Right ventricle myocardium superior (tissue), 1 donor: ENCODE measurements around the gene ADIPOR2. TPM values are rescaled to one million over a fixed set of nuclear protein-coding genes. Genes with fewer than 3 reads are reported as not detected.
"Not testable (repeated sequence)": the region's sequence is repeated elsewhere in the genome, so short reads cannot be mapped to it uniquely, and the experiment has no call there.

Source experiments
- ATAC-seq: fragments of 200-7000 bp; cut with Tn5 transposase; one replicate; pipeline ENCODE4 v1.9.1; 2020; ENCODE audit warnings: mild to moderate bottlenecking; ENCODE audit not compliant: poor library complexity
- DNase-seq: peaks from one replicate; pipeline ENCODE4 v3.0.0-alpha.2; 2020
- intact Hi-C: fragments of 100-400 bp; cut with DNase I; formaldehyde crosslinking; loops from one replicate; pipeline ENCODE4 v1.11.2; 2022
- total RNA-seq: library from RNA; stranded (reverse); fragmentation: NEBNext Ultra II Directional; extraction: Animal tissue kit (Norgen Biotek cat#: 25700); gene quantifications from one replicate; pipeline ENCODE4 v1.2.1, GENCODE V29; 2021
- donor health status: DM: no; HTN: yes; CAD: no; lungs with severe emphysema.

The ADIPOR2 gene
- total RNA-seq, 1 donor from 2014 or later = 30.8 TPM

DNA sequence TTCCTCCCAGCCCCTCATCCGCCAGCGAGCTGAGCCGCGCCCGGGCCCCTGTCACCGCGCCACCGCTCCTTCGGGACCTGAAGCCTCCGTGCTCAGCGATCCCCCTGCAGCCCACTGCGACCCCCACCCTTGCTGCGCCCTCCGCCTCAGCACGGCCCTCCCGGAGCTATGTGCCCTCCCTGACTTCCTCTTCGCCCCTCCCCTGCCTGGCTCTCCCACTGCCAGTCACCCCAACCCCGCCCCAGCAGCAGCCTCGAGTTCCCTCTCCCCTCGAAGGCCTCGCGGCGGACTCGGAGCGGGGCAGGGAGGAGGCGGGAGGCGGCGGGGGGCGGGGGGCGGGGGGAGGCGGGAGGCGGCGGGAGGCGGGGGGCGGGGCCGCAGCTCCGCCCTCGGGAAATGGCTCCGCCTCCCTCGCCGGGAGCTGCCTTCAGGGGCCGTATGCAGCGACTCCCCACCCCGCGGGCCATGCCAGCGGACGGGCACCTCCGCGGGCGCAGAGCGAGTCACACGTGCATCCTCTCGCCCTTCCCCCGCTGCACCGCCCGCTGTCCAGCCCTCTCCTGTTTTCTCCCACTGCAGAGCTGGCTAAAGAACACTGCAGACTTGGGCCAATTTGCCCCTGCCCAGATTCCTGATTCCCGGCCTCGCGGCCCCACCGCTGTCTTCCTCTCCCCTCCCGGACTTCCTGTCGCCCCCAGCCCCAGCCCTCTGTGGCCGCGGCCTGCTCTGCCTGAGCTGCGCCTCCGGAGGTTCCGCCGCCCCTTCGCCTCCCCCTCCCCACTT lies 29.1 kb upstream of the ADIPOR2 start:
- intact Hi-C loops = no loop called here
- DNase-seq = peak; percentile 95
- ATAC-seq = peak; percentile 86

DNA sequence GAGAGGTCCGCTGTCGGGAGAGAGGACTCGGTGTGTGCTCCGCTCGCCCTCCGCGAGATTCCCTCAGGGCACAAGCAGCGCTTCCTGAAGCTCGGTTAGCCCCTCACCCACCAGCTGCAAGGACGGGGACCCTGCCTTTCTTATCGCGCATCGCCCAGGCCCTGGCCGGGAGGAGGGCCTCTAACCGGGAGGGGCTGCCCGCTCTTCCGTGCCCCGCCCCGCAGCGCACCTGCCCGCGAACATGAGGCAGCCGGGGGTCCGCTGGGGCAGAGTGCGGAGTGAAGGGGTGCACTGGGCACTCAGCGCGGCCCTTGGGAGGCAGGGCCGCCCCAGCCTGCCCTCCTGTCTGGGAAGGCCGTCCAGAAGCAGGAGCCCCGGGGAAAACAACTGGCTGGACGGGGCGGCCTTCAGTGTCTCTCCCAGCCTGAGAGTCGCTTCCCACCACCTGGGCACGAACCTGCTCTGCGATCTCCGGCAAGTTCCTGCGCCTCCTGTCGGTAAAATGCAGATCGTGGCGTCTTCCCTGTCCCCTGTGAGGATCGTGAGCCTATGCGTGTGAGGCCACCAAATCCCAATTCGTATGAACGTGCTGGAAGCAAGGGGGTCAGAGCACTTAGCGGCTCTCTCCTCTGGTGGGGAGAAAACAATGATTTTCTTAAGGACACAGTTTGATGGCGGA lies 28.0 kb upstream of the ADIPOR2 start:
- intact Hi-C loops = no loop called here
- DNase-seq (no peak), ATAC-seq (no peak)

DNA sequence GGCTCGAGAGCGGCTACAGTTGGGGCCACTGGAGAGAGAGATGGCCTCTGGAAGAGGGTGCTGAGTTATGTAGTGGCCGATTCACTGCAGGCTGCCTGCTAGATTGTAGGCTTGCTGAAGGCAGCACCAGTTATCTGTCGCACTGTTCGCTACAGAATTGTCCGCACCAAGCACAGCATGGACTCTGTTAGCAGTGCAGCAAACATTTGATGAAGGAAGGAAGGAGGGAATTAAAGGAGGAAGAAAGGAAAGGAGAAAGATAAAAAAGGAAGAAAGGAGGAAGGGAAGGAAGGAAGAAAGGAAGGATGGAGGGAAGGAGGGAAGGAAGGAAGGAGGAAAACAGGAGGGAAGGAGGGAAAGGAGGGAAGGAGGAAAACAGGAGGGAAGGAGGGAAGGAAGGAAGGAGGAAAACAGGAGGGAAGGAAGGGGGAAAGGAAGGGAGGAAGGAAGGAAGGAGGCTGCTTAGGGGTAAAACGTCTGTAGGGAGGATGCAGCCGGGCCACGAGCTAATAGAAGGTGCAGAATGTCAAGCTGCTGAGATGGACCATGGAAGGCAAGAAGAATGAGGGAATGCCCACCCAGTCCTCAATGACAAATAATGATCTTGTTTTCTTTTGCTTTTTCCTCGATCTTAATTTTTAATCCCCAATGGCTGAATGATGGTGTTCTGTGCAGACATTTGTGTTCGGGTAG lies 27.3 kb upstream of the ADIPOR2 start:
- intact Hi-C loops = no loop called here
- ATAC-seq (no peak), DNase-seq (no peak)

GRCh38 chr12:1665366-1665765 lies 25.5 kb upstream of the ADIPOR2 start:
- ATAC-seq = no peak
- intact Hi-C loops = no loop called here

GRCh38 chr12:1666215-1666614 lies 24.7 kb upstream of the ADIPOR2 start:
- DNase-seq = no peak
- intact Hi-C loops = no loop called here

More at GRCh38 chr12:1665366-1665765, 25.5 kb upstream of the ADIPOR2 start:
- no peak for DNase-seq

GRCh38 chr12:1666685-1667162 lies 24.1 kb upstream of the ADIPOR2 start:
- ATAC-seq = no peak
- intact Hi-C loops = no loop called here
- DNase-seq = no peak

More at GRCh38 chr12:1666215-1666614, 24.7 kb upstream of the ADIPOR2 start:
- ATAC-seq = no peak

GRCh38 chr12:1668833-1669543 lies 21.9 kb upstream of the ADIPOR2 start:
- DNase-seq (peak; percentile 78), ATAC-seq (peak; percentile 95)
- intact Hi-C loops = no loop called here

DNA sequence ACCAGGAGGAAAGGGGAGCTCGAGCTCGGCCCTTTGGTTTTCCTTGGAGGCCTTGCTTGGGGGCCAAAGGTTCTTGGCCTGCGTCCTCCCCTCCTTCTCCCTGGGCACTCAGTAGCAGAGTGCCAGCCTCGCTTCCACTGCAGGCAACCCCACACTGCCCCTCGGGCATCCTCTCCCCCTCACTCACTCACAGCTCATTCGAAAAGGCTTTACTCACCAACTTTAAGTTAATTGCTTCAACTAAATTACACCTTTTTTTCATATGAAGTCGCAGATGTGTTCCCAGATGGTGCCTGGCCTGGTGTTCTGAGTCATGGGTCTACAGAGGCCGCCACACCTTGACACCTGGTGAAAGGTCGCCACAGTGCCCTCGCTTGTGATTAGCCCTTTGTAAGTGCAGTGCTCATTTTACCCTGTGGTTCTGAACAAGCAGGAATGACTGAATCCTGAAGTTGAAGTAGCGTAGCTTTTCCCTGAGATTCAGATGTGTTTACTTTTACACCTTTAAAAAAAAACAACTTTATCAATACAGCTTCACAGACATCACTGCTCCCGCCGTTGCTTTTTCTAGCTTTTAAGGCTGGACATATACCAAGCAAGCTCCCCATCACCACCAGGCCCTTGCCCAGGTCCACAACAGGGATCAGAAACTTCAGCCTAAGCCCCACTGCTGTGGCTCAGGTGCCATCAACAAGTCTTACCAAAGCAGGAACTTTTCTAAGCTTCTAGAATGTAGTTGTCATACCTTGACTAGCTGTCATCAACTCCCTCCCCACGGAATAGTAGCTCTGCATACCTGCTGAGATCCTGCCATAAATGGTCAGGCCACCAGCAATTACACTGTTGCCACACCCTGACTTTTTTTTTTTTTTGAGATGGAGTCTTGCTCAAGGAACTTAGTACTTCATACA lies 20.3 kb upstream of the ADIPOR2 start:
- DNase-seq = no peak
- intact Hi-C loops = no loop called here
- ATAC-seq = peak; percentile 10

DNA sequence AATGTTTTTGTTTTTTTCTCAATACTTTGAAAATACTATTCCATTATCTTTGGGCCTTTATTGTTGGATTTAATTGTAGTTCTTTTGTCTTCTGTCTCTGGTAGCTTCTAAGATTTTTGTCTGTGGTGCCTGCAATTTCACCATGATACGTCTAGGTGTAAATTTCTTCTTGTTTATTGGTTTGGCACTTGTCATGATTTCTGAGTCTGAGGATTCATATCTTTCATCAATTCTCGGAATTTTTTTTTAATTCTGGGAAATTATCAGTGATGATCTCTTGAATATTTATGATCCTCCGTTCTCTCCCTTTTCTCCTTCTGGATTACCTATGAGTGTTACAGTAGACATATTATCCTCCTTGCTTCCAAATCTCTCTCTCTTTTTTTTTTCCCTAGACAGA lies 14.8 kb upstream of the ADIPOR2 start:
- ATAC-seq (no peak), DNase-seq (no peak)
- intact Hi-C loops = no loop called here

DNA sequence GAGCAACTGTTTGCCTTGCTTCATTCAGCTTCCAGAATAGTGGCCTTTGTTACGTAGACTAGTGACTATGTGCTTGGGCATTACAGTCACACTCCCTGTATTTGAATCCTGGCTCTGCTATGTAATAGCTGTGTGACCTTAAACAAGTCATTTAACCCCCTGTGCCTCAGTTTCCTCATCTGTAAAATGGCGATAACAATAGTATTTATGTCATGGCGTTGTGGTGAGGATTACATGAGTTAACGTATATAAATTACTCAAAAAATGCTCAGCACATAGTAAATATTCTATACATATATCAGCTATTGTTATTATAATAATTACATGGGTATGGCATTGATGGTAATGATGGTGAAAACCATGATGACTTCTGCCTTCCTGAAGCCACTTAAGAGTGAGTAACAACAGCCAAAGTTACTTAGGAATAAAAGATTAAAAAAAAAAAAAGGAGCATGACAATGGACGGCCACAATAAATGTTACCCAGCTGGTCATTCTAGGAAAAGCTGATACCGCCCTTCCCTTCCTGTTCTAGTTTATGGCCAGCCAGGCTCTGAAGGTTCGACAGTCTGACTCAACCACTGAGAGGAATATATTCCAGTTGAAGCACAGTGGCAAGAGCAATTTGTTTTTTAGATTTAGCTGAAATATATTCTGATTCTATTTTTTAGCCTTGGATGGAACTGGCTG lies 9.9 kb upstream of the ADIPOR2 start:
- DNase-seq (no peak), ATAC-seq (peak; percentile 58)
- intact Hi-C loops = no loop called here

DNA sequence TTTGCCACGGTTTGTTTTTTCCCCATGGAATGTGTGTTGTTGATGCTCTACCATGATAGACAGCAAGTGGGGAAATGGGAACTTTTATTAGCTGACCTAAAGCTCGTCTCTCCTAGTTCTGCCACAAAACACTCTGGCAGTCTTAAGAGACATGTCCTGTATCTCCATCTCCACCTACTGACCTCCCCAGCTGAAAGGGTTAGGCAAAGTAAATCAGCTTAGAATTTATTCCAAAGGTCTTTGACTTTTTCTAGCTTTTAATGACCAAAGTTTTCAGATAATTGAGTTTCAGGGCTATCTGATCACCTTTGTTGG lies 9.4 kb upstream of the ADIPOR2 start:
- no peak for DNase-seq
- intact Hi-C loops = no loop called here
- ATAC-seq = peak; percentile 10

DNA sequence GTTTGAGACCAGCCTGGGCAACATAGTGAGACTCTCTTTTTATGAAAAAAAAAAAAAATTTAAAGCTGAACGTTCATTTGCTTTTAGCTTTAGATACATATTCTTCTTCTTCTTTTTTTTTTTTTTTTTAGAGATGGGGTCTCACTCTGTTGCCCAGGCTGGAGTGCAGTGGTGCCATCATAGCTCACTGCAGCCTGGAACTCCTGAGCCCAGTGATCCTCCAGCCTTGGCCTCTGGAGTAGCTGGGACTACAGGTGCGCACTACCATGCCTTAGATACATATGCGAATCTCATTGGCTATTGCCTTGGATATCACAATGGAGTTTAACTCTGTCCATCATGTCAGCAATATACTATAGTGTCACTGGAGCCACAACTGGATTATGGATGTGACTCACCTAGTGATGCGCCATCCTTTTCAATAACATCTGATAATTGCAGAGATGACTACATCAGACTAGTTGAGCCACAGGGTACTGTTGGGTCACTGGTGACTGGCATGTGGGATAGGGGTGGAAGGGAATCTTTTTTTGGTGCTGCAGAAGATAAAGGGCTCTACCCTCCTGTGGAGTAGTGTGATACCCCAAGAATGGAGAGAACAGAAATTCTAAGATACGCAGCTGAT lies 2.7 kb upstream of the ADIPOR2 start:
- intact Hi-C loops = no loop called here
- ATAC-seq (no peak), DNase-seq (no peak)

DNA sequence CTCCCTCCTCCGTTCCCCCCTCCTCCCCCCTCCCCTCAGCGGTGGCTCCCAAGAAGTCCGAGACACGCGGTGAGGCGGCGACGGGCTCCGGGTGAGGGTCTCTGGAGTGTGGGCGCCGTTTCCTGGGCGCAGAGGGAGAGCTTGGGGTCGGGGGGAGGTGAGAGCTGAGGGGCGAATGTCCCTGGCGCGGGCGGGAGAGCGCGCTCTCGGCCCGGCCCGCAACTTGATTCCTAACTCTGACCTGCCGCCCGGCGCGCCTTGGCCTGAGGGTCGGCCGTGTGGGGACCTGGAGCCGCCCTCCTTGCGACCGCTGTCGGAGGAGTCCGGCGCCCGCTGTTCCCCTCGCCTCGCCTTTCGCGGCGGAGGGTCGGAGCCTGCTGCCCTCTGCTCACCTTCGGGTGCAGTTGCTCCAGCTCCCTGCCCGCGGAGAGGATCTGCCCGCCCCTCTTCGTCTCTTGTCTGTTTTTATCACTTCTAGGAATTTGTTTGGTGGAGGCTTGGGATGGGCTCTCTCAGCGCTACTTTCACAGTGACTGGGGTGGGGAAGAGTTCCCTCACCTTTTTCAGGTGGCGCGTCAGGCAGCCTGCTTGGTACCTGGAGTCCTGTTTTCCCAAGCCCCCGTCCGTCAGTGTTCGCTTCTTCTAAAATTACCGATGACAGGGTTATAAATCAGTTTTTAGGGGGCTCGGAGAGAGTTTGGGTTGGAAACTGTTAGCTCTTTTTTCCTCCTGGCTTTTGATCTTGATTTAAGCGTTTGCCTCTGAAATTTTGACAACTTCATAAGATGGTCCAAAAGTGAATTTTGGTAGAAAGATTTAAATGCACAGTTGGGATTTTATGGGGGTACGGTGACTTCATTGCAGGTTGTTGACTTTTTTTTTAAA lies 495 bp downstream of the ADIPOR2 start:
- intact Hi-C loops = no loop called here
- DNase-seq (peak; percentile 63), ATAC-seq (peak; percentile 69)

- intact Hi-C loops = no loop called here
- ATAC-seq = no peak
- DNase-seq = no peak
Measured at GRCh38 chr12:1692226-1692625, 1.4 kb downstream of the ADIPOR2 start.

GRCh38 chr12:1692895-1693610 lies 2.2 kb downstream of the ADIPOR2 start:
- ATAC-seq = no peak
- no peak for DNase-seq
- intact Hi-C loops = no loop called here

- DNase-seq, ATAC-seq, intact Hi-C loops: not testable (repeated sequence)
Measured at GRCh38 chr12:1695097-1695496, 4.2 kb downstream of the ADIPOR2 start.
